Esophagus muscularis mucosa (tissue), 4 donors: ENCODE results near the gene IL15.

ENCODE experiments used
- EP300 ChIP-seq: sonication (generic); formaldehyde crosslinking; IDR thresholded peaks from one replicate; pipeline ENCODE4 v1.6.1; 2017; ENCODE audit warnings: antibody characterized with exemption
- POLR2A ChIP-seq: fragments of 450-650 bp; IDR thresholded peaks from one replicate; pipeline ENCODE4 v1.6.1; 2017; ENCODE audit warnings: antibody characterized with exemption, moderate library complexity, mild to moderate bottlenecking, low read depth
- TF ChIP-seq, protein P1 (sequence below), 3 experiments: fragments of 200-600 bp in 2 of 3; fragments of 450-650 bp in 1 of 3; sonication (generic) in 2 of 3; IDR thresholded peaks; one replicate each; pipeline ENCODE4 v1.5.1; 2017 to 2019; ENCODE audit warnings: antibody characterized with exemption in 3 of 3, mild to moderate bottlenecking in 2 of 3, moderate library complexity in 1 of 3

DNA sequence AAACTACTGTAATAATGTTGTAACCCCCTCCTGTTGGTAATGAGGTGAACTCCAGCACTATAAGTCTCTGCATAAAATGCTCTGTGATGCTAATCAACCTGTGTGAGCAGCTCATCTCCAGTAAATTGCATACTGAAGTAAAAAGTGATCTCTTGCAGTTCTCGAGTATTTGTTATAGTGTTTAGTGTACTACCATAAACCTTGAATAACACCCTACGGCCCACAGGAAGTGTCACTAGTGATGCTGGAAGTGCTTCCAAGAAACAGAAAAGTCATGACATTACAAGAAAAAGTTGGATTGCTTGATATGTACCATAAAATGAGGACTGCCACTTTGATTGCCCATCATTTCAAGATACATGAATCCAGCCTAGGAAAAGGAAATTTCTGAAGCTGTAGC lies 39.0 kb downstream of the IL15 start:
- TF ChIP-seq, protein P1, sequence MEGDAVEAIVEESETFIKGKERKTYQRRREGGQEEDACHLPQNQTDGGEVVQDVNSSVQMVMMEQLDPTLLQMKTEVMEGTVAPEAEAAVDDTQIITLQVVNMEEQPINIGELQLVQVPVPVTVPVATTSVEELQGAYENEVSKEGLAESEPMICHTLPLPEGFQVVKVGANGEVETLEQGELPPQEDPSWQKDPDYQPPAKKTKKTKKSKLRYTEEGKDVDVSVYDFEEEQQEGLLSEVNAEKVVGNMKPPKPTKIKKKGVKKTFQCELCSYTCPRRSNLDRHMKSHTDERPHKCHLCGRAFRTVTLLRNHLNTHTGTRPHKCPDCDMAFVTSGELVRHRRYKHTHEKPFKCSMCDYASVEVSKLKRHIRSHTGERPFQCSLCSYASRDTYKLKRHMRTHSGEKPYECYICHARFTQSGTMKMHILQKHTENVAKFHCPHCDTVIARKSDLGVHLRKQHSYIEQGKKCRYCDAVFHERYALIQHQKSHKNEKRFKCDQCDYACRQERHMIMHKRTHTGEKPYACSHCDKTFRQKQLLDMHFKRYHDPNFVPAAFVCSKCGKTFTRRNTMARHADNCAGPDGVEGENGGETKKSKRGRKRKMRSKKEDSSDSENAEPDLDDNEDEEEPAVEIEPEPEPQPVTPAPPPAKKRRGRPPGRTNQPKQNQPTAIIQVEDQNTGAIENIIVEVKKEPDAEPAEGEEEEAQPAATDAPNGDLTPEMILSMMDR (IDR thresholded peaks at IDR 0.05): no peak
- TF ChIP-seq POLR2A: no peak
- no peak for TF ChIP-seq EP300
